Karpas-422 (cell line): Measurements from ENCODE around the gene GRAMD2B. TPM values are rescaled to one million over a fixed set of nuclear protein-coding genes. Genes with fewer than 3 reads are reported as not detected.
"Not testable (repeated sequence)": the region's sequence is repeated elsewhere in the genome, so short reads cannot be mapped to it uniquely, and the experiment has no call there.

ENCODE experiments used
- DNase-seq: peaks from one replicate; pipeline ENCODE4 v3.0.0-alpha.2; 2015
- H2AFZ ChIP-seq: fragments of 200-600 bp; sonication (generic); 2 replicates; pipeline ENCODE4 v1.6.1; 2014; ENCODE audit warnings: antibody characterized with exemption, low read length, mixed read lengths
- H3K27ac ChIP-seq: fragments of 200-600 bp; sonication (generic); 2 replicates; pipeline ENCODE4 v1.5.1; 2014; ENCODE audit warnings: mild to moderate bottlenecking, low read length, moderate library complexity
- H3K27me3 ChIP-seq: fragments of 200-600 bp; sonication (generic); 2 replicates; pipeline ENCODE4 v1.6.1; 2014; ENCODE audit warnings: low read length, mixed read lengths
- H3K36me3 ChIP-seq: fragments of 200-600 bp; sonication (generic); 2 replicates; pipeline ENCODE4 v1.6.1; 2014; ENCODE audit warnings: low read length, mixed read lengths; ENCODE audit not compliant: insufficient read depth
- H3K4me1 ChIP-seq: fragments of 200-600 bp; sonication (generic); 2 replicates; pipeline ENCODE4 v1.6.1; 2014; ENCODE audit warnings: mild to moderate bottlenecking, low read length, mixed read lengths
- H3K4me2 ChIP-seq: fragments of 200-600 bp; sonication (generic); 2 replicates; pipeline ENCODE4 v1.6.1; 2014; ENCODE audit warnings: low read length, low read depth, mild to moderate bottlenecking; ENCODE audit not compliant: poor library complexity, severe bottlenecking
- H3K4me3 ChIP-seq: fragments of 200-600 bp; sonication (generic); 2 replicates; pipeline ENCODE4 v1.5.1; 2014; ENCODE audit warnings: mild to moderate bottlenecking, antibody characterized with exemption, low read length, mixed read lengths
- H3K79me2 ChIP-seq: fragments of 200-600 bp; sonication (generic); 2 replicates; pipeline ENCODE4 v1.6.1; 2014; ENCODE audit warnings: mild to moderate bottlenecking, low read length, mixed read lengths
- H3K9ac ChIP-seq: fragments of 200-600 bp; sonication (generic); 2 replicates; pipeline ENCODE4 v1.6.0; 2014; ENCODE audit warnings: low read length
- H3K9me2 ChIP-seq: fragments of 200-600 bp; sonication (generic), shearing (Covaris generic); replicated peaks from 2 replicates; pipeline ENCODE4 v1.6.0; 2014; ENCODE audit warnings: mild to moderate bottlenecking, low read length, moderate library complexity; ENCODE audit not compliant: insufficient read depth
- H3K9me3 ChIP-seq: fragments of 300-700, 200-600 bp; sonication (generic); 2 replicates; pipeline ENCODE4 v1.6.1; 2014; ENCODE audit warnings: low read length, mixed read lengths
- H4K20me1 ChIP-seq: fragments of 200-600 bp; sonication (generic); 2 replicates; pipeline ENCODE4 v1.6.1; 2014; ENCODE audit warnings: mild to moderate bottlenecking, antibody characterized with exemption, low read length, low read depth; ENCODE audit not compliant: insufficient read depth
- total RNA-seq: library from RNA; depleted of rRNA; stranded (reverse); fragments of >200 nt; shearing (Covaris generic); gene quantifications from 2 replicates; pipeline ENCODE4 v1.2.3, GENCODE V29; 2014; ENCODE audit warnings: low replicate concordance

GRAMD2B gene
- total RNA-seq, 1 experiment from 2014 or later, result 4.5 TPM

GRCh38 chr5:126464959-126465358, 41.8 kb downstream of the GRAMD2B start:
- Histone ChIP-seq H3K9me3 (no peaks in the 10 kb centered on the region), H3K9me2 (no peaks in the 10 kb centered on the region), H3K4me2 (no peak overlapping the region), H3K27ac (no peak overlapping the region), H3K4me1 (peaks cover 15% of the 10 kb centered on the region), H4K20me1 (no peaks in the 10 kb centered on the region), H2AFZ (no peak overlapping the region), H3K36me3 (no peaks in the 10 kb centered on the region), H3K9ac (no peak overlapping the region), H3K4me3 (no peak overlapping the region), H3K79me2 (peaks cover 4% of the 10 kb centered on the region; the same call in 1 of the 2 replicates), H3K27me3 (no peaks in the 10 kb centered on the region)
- DNase-seq, result no peak

- H3K4me2 ChIP-seq, result no peak overlapping the region
- H3K27ac ChIP-seq, result no peak overlapping the region
- no peaks in the 10 kb centered on the region for H3K79me2 ChIP-seq
- H3K9me2 ChIP-seq, result no peaks in the 10 kb centered on the region
- H4K20me1 ChIP-seq, result no peaks in the 10 kb centered on the region
- no peaks in the 10 kb centered on the region for H3K36me3 ChIP-seq
- H2AFZ ChIP-seq, result no peak overlapping the region
- H3K9ac ChIP-seq, result no peak overlapping the region
- H3K27me3 ChIP-seq, result no peaks in the 10 kb centered on the region
- no peaks in the 10 kb centered on the region for H3K9me3 ChIP-seq
- no peak overlapping the region for H3K4me3 ChIP-seq
- peaks cover 4% of the 10 kb centered on the region for H3K4me1 ChIP-seq
- DNase-seq, result no peak
These were observed 44.9 kb downstream of the GRAMD2B start for GRCh38 chr5:126468091-126468490.

- 0 out of 2 replicates have a peak, but pooled peaks cover 3% of the 10 kb centered on the region for H3K4me1 ChIP-seq
- no peaks in the 10 kb centered on the region for H3K9me3 ChIP-seq
- H3K79me2 ChIP-seq, result no peaks in the 10 kb centered on the region
- no peak overlapping the region for H3K4me2 ChIP-seq
- no peaks in the 10 kb centered on the region for H3K27me3 ChIP-seq
- no peak for DNase-seq
- no peak overlapping the region for H2AFZ ChIP-seq
- H3K27ac ChIP-seq, result no peak overlapping the region
- H3K9me2 ChIP-seq, result no peaks in the 10 kb centered on the region
- no peaks in the 10 kb centered on the region for H3K36me3 ChIP-seq
- no peak overlapping the region for H3K4me3 ChIP-seq
- no peaks in the 10 kb centered on the region for H4K20me1 ChIP-seq
- H3K9ac ChIP-seq, result no peak overlapping the region
These were observed 46.5 kb downstream of the GRAMD2B start for GRCh38 chr5:126469536-126470316.

GRCh38 chr5:126470529-126470928, 47.3 kb downstream of the GRAMD2B start:
- H3K4me3 ChIP-seq, H3K9me2 ChIP-seq, H3K79me2 ChIP-seq, H3K9ac ChIP-seq, H4K20me1 ChIP-seq, H2AFZ ChIP-seq, DNase-seq, H3K4me1 ChIP-seq, H3K27ac ChIP-seq, H3K4me2 ChIP-seq, H3K36me3 ChIP-seq, H3K27me3 ChIP-seq, H3K9me3 ChIP-seq: not testable (repeated sequence)

GRCh38 chr5:126471247-126471646, 48.0 kb downstream of the GRAMD2B start:
- Histone ChIP-seq H3K9me3 (no peaks in the 10 kb centered on the region), H3K9me2 (no peaks in the 10 kb centered on the region), H3K4me2 (no peak overlapping the region), H3K27me3 (no peaks in the 10 kb centered on the region), H2AFZ (no peak overlapping the region), H3K9ac (no peak overlapping the region), H3K4me1 (0 out of 2 replicates have a peak, but pooled peaks cover 3% of the 10 kb centered on the region), H4K20me1 (no peaks in the 10 kb centered on the region), H3K4me3 (no peak overlapping the region), H3K27ac (no peak overlapping the region), H3K36me3 (no peaks in the 10 kb centered on the region), H3K79me2 (no peaks in the 10 kb centered on the region)
- no peak for DNase-seq

- Histone ChIP-seq H3K4me2 (no peak overlapping the region), H2AFZ (no peak overlapping the region), H3K9me2 (no peaks in the 10 kb centered on the region), H3K27me3 (no peaks in the 10 kb centered on the region), H3K9ac (no peak overlapping the region), H3K9me3 (no peaks in the 10 kb centered on the region), H3K4me3 (no peak overlapping the region), H3K79me2 (no peaks in the 10 kb centered on the region), H3K4me1 (0 out of 2 replicates have a peak, but pooled peaks cover 3% of the 10 kb centered on the region), H4K20me1 (no peaks in the 10 kb centered on the region), H3K36me3 (no peaks in the 10 kb centered on the region), H3K27ac (no peak overlapping the region)
- DNase-seq, result no peak
These were observed 48.8 kb downstream of the GRAMD2B start for GRCh38 chr5:126471875-126472537.

GRCh38 chr5:126472538-126472889, 49.3 kb downstream of the GRAMD2B start:
- Histone ChIP-seq H3K27ac (no peak overlapping the region), H3K9ac (no peak overlapping the region), H3K4me1 (0 out of 2 replicates have a peak, but pooled peaks cover 3% of the 10 kb centered on the region), H4K20me1 (no peaks in the 10 kb centered on the region), H3K9me2 (no peaks in the 10 kb centered on the region), H3K27me3 (no peaks in the 10 kb centered on the region), H3K4me3 (no peak overlapping the region), H3K4me2 (no peak overlapping the region), H3K9me3 (no peaks in the 10 kb centered on the region), H3K79me2 (no peaks in the 10 kb centered on the region), H2AFZ (no peak overlapping the region), H3K36me3 (no peaks in the 10 kb centered on the region)
- no peak for DNase-seq

GRCh38 chr5:126477294-126478117, 54.3 kb downstream of the GRAMD2B start:
- H3K36me3 ChIP-seq, result no peaks in the 10 kb centered on the region
- no peak overlapping the region for H3K27ac ChIP-seq
- H3K4me2 ChIP-seq, result no peak overlapping the region
- H3K79me2 ChIP-seq, result no peaks in the 10 kb centered on the region
- H3K4me1 ChIP-seq, result peaks cover 1% of the 10 kb centered on the region; the same call in 1 of the 2 replicates
- H4K20me1 ChIP-seq, result no peaks in the 10 kb centered on the region
- H3K27me3 ChIP-seq, result no peaks in the 10 kb centered on the region
- H3K9ac ChIP-seq, result no peak overlapping the region
- no peak for DNase-seq
- H2AFZ ChIP-seq, result no peak overlapping the region
- no peaks in the 10 kb centered on the region for H3K9me2 ChIP-seq
- no peak overlapping the region for H3K4me3 ChIP-seq
- H3K9me3 ChIP-seq, result no peaks in the 10 kb centered on the region
